Esophagus muscularis mucosa (tissue), 4 donors: ENCODE data around the gene MPC2. TPM values are rescaled to one million over a fixed set of nuclear protein-coding genes. Genes with fewer than 3 reads are reported as not detected.

Experiments used
- DNase-seq: peaks from one replicate; pipeline ENCODE4 v3.0.0-alpha.2; 2017; ENCODE audit errors: extremely low spot score
- H3K27ac ChIP-seq, 4 donors: fragments of 200-600 bp; sonication (generic); replicated peaks in 1 of 4; 1 replicate in 3 of 4; 2 replicates in 1 of 4; pipeline ENCODE4 v1.5.1; 2016 to 2019; ENCODE audit warnings: mild to moderate bottlenecking in 1 of 4
- H3K27me3 ChIP-seq, 4 donors: fragments of 200-600 bp; sonication (generic); one replicate each; pipeline versions ENCODE4 v1.5.1 to v1.6.0; 2016 to 2019
- H3K36me3 ChIP-seq, 4 donors: fragments of 200-600 bp; sonication (generic); one replicate each; pipeline ENCODE4 v1.5.1; 2016 to 2019
- H3K4me1 ChIP-seq, 4 donors: fragments of 200-600 bp; sonication (generic); one replicate each; pipeline ENCODE4 v1.5.1; 2016 to 2019
- H3K4me3 ChIP-seq, 4 donors: fragments of 200-600 bp; sonication (generic); 1 replicate in 2 of 4; 2 replicates in 2 of 4; pipeline ENCODE4 v1.5.1; 2016 to 2019; ENCODE audit warnings: mild to moderate bottlenecking in 4 of 4, moderate library complexity in 1 of 4
- H3K9me3 ChIP-seq, 4 donors: fragments of 200-600 bp; sonication (generic); 1 replicate in 3 of 4; 2 replicates in 1 of 4; pipeline ENCODE4 v1.5.1; 2016 to 2019
- EP300 ChIP-seq: sonication (generic); formaldehyde crosslinking; IDR thresholded peaks from one replicate; pipeline ENCODE4 v1.6.1; 2017; ENCODE audit warnings: antibody characterized with exemption
- POLR2A ChIP-seq: fragments of 450-650 bp; IDR thresholded peaks from one replicate; pipeline ENCODE4 v1.6.1; 2017; ENCODE audit warnings: antibody characterized with exemption, moderate library complexity, mild to moderate bottlenecking, low read depth
- POLR2AphosphoS5 ChIP-seq, 2 donors: sonication (generic); formaldehyde crosslinking; IDR thresholded peaks; one replicate each; pipeline ENCODE4 v1.6.1; 2017; ENCODE audit warnings: antibody characterized with exemption in 2 of 2
- WGBS: methylation state at CpG from one replicate; pipeline ENCODE4 v1.1.5; 2018; 5-methylcytosine and 5-hydroxymethylcytosine counted together
- intact Hi-C: fragments of 100-400 bp; cut with DNase I; formaldehyde crosslinking; loops from one replicate; pipeline ENCODE4 v1.15.1; 2023
- total RNA-seq, 4 donors: library from RNA; depleted of rRNA; stranded (reverse); fragments of >200 nt; gene quantifications; one replicate each; pipeline versions ENCODE4 v1.1.0 to v1.2.1, GENCODE V29; 2016
- TF ChIP-seq, protein P1 (sequence below), 3 experiments: fragments of 200-600 bp in 2 of 3; fragments of 450-650 bp in 1 of 3; sonication (generic) in 2 of 3; IDR thresholded peaks; one replicate each; pipeline ENCODE4 v1.5.1; 2017 to 2019; ENCODE audit warnings: antibody characterized with exemption in 3 of 3, mild to moderate bottlenecking in 2 of 3, moderate library complexity in 1 of 3

Gene MPC2
- total RNA-seq, 4 donors from 2014 or later = 41.6 to 70.3 (median 52.5) TPM

DNA sequence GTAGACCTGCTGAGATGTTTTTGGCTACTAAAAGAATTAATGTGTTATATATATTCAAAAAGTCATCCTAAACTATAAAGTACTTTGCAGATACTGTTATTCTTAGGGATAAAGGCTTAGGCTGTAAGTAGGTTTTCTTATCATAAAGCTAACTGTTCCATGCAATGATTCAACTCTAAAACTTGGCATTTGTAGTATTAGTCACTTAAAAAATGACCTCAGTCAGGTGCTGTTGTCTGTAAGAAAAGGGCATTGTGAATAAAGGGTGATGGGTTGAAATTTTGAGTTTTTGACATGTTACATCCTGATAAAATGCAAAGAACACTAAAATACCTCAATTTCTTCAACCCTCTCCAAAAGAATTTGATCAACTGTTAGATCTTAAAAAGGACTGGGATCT, 55.8 kb downstream of the MPC2 start:
- H3K4me3 ChIP-seq = no peak overlapping the region
- H3K4me1 ChIP-seq = no peaks in the 10 kb centered on the region
- intact Hi-C loops = no loop called here

DNA sequence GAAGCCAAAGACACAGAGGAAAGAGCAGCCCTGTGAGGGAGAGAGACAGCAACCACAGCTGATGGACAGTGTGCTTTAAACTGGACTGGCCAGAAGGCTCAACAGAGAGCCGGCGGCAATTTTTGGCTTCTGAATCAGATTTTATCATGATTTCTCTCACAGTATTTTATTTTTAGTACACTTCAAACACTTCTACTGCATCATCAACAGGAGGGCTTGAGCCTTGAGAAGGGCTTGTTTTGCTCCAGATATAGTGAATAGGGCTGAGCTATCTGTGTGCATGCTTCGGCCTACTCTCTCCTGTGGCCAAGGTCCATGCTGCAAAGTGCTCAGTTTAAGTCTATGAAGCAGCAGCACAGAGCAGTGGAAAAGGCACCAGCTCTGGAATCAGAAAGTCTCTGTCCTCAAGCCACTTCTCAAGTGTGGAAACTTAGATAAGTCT, 56.3 kb downstream of the MPC2 start:
- no peak for DNase-seq
- Histone ChIP-seq H3K4me1 (no peaks in the 10 kb centered on the region), H3K27me3 (no peaks in the 10 kb centered on the region), H3K36me3 (no peaks in the 10 kb centered on the region), H3K4me3 (no peak overlapping the region), H3K27ac (no peak overlapping the region), H3K9me3 (no peaks in the 10 kb centered on the region)
- 74% methylated on average over 3 of the region's 3 CpGs for WGBS
- TF ChIP-seq POLR2AphosphoS5 (IDR thresholded peaks at IDR 0.05) (no peak), EP300 (no peak), POLR2A (no peak)
- TF ChIP-seq, protein P1, sequence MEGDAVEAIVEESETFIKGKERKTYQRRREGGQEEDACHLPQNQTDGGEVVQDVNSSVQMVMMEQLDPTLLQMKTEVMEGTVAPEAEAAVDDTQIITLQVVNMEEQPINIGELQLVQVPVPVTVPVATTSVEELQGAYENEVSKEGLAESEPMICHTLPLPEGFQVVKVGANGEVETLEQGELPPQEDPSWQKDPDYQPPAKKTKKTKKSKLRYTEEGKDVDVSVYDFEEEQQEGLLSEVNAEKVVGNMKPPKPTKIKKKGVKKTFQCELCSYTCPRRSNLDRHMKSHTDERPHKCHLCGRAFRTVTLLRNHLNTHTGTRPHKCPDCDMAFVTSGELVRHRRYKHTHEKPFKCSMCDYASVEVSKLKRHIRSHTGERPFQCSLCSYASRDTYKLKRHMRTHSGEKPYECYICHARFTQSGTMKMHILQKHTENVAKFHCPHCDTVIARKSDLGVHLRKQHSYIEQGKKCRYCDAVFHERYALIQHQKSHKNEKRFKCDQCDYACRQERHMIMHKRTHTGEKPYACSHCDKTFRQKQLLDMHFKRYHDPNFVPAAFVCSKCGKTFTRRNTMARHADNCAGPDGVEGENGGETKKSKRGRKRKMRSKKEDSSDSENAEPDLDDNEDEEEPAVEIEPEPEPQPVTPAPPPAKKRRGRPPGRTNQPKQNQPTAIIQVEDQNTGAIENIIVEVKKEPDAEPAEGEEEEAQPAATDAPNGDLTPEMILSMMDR (IDR thresholded peaks at IDR 0.05) = no peak
- intact Hi-C loops = no loop called here

More for the DNA sequence above, 55.8 kb downstream of the MPC2 start:
- Histone ChIP-seq H3K36me3 (no peaks in the 10 kb centered on the region), H3K9me3 (no peaks in the 10 kb centered on the region), H3K27ac (no peak overlapping the region), H3K27me3 (no peaks in the 10 kb centered on the region)
- TF ChIP-seq, protein P1 (IDR thresholded peaks at IDR 0.05) = no peak
- TF ChIP-seq POLR2A (no peak), POLR2AphosphoS5 (IDR thresholded peaks at IDR 0.05) (no peak)
- no peak for DNase-seq

DNA sequence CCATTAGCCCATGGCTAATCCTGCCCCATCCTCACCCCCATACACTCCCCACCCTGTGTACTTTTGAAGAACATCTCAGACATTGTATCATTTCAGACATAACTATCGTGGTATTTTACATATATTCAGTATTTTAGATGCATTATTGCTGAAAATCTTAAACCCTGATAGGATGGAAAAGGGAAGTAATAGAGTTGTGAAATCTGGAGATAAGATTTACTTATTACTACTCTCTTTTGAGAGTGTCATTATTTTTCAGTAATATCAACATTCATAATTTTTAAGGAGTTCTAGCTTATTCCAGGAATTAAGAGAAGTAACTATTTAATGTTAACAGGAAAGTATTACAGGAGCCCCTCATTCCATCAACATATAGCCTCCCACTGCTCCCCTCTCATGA, 57.4 kb downstream of the MPC2 start:
- no peak overlapping the region for H3K4me3 ChIP-seq
- DNase-seq = no peak
- no peaks in the 10 kb centered on the region for H3K4me1 ChIP-seq
- TF ChIP-seq POLR2AphosphoS5 (IDR thresholded peaks at IDR 0.05) = no peak
- TF ChIP-seq, protein P1 (IDR thresholded peaks at IDR 0.05) = no peak
- no peaks in the 10 kb centered on the region for H3K27me3 ChIP-seq
- intact Hi-C loops = no loop called here
- H3K36me3 ChIP-seq = no peaks in the 10 kb centered on the region
- no peak overlapping the region for H3K27ac ChIP-seq
- H3K9me3 ChIP-seq = no peaks in the 10 kb centered on the region
- 85% methylated on average over 1 of the region's 1 CpG for WGBS

DNA sequence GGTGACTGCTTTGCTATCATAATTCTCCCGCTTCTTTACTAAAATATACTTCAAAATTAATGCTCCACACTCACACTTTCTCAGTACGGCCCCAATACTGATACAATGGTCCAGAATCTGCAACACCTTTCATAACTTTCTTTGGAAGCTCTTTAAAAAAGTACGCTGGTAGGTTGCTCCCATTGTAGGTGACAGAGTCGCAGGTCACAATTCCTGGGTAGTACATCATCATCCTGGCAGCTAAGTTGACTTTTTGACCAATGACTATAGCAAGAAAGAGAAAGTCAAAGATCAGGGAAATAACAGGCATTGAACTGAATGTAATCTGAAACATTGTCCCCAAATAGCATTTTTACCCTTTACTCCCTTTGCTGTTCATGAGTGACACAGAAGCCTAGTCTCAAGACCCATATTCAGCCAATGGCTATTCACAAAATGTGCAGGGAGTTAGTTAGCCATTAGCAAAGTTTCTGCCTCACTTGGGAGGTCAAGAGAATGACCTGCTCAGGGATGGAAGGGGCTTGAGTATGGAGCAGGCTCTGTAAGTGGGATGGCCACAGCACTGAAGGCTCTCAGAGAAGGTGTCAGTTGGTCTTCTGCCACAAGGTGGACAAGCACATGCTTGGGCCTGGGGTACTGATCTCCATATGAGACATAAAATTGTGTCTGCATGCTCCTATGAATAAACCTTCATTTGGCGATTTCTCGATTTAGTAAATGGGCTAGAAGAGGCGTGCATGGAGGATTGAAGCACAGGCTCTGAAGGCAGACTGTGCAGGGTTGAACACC, 58.3 kb downstream of the MPC2 start:
- no peak for TF ChIP-seq POLR2A
- TF ChIP-seq POLR2AphosphoS5 (IDR thresholded peaks at IDR 0.05) = no peak
- TF ChIP-seq, protein P1 (IDR thresholded peaks at IDR 0.05) = no peak
- intact Hi-C loops = no loop called here
- H3K9me3 ChIP-seq = no peaks in the 10 kb centered on the region
- no peak overlapping the region for H3K27ac ChIP-seq
- no peak overlapping the region for H3K4me3 ChIP-seq
- no peaks in the 10 kb centered on the region for H3K4me1 ChIP-seq
- no peaks in the 10 kb centered on the region for H3K36me3 ChIP-seq
- no peak for DNase-seq
- WGBS = 98% methylated on average over 7 of the region's 7 CpGs
- no peaks in the 10 kb centered on the region for H3K27me3 ChIP-seq
